Measurements from ENCODE around the gene VPS37C.

DNA sequence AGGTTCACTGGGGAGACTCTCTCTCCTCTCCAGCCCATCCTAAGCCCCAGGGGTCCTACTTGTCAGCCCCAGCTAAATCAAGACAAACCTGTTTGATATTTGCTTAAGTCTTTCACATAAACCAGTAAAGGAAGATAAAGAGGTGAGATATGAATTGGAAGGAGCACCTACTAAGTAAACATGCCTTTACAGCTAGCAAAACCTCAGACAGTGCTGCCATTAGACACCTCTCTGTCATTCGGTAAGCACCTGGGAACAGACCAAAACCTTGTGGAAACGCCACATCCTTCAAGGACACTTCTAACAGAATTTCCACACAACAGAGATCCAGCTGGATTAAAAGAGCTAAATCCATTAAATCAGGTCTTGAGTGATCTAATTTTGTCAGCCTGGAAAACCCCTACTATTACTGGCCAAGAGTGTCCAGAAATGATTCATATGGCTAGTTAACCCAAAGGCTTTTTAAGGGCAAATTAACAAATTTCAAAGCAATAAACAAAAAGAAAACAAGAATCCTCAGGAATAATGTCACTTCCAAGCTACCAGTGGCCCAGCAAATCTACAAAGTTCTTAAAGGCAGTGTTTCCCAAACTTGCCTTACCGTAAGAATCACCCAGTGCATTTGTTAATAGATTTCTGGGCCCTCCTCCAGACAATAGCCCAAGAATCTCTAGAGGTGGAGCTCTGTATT is 2.4 kb downstream of the VPS37C start:
- TF ChIP-seq CTCF (IDR thresholded peaks at IDR 0.05) = no peak
- no peak for TF ChIP-seq POLR2AphosphoS5 (IDR thresholded peaks at IDR 0.05)
- no peak for TF ChIP-seq EP300 (IDR thresholded peaks at IDR 0.05)
- TF ChIP-seq POLR2A (IDR thresholded peaks at IDR 0.05) = no peak
